Psoas muscle (tissue), 8 donors: ENCODE measurements around the gene VGLL2. TPM values are rescaled to one million over a fixed set of nuclear protein-coding genes. Genes with fewer than 3 reads are reported as not detected.

Experiments used
- ATAC-seq, 4 donors: fragments of 200-7000 bp; cut with Tn5 transposase; one replicate each; pipeline ENCODE4 v1.9.1; 2020; ENCODE audit warnings: moderate library complexity in 3 of 4, mild to moderate bottlenecking in 2 of 4
- DNase-seq, 2 donors: peaks; one replicate each; pipeline ENCODE4 v3.0.0-alpha.2; 2020
- H3K27ac ChIP-seq: fragments of 200-600 bp; one replicate; pipeline ENCODE4 v1.8.0; 2022
- H3K27me3 ChIP-seq, 3 donors: fragments of 200-600 bp in 1 of 3; one replicate each; pipeline versions ENCODE4 v1.6.1 to v1.8.0; 2013 to 2022; ENCODE audit warnings: low read length in 2 of 3, mild to moderate bottlenecking in 2 of 3, moderate library complexity in 1 of 3; ENCODE audit not compliant: insufficient read depth in 3 of 3
- H3K36me3 ChIP-seq, 2 donors: fragments of 200-600 bp in 1 of 2; one replicate each; pipeline versions ENCODE4 v1.6.1 to v1.8.0; 2013 to 2022; ENCODE audit warnings: low read depth in 1 of 2, mild to moderate bottlenecking in 1 of 2, moderate library complexity in 1 of 2; ENCODE audit not compliant: insufficient read depth in 1 of 2
- H3K4me1 ChIP-seq: fragments of 200-600 bp; one replicate; pipeline ENCODE4 v1.8.0; 2022
- H3K4me3 ChIP-seq: fragments of 200-600 bp; one replicate; pipeline ENCODE4 v1.8.0; 2022; ENCODE audit warnings: mild to moderate bottlenecking
- H3K9me3 ChIP-seq: fragments of 200-600 bp; one replicate; pipeline ENCODE4 v1.8.0; 2022
- WGBS, 3 donors: extraction: QIAGEN DNeasy Blood & Tissue Kit; methylation state at CpG; one replicate each; pipeline versions ENCODE4 v1.1.6 to v1.1.7; 2013; 5-methylcytosine and 5-hydroxymethylcytosine counted together
- intact Hi-C, 2 donors: fragments of 100-400 bp; cut with DNase I; formaldehyde crosslinking; loops; one replicate each; pipeline versions ENCODE4 v1.11.0 to v1.14.2; 2022
- polyA plus RNA-seq, 3 donors: library from polyadenylated mRNA; stranded (reverse); fragments of 200-250 nt; gene quantifications; one replicate each; pipeline ENCODE4 v1.2.3, GENCODE V29; 2013
- total RNA-seq, 4 donors: library from RNA; stranded (reverse); fragmentation: NEBNext Ultra II Directional in 2 of 4; extraction: Animal tissue kit (Norgen Biotek cat#: 25700) in 2 of 4; gene quantifications; one replicate each; pipeline versions ENCODE4 v1.2.1 to v1.2.4, GENCODE V29; 2021 to 2023
- TF ChIP-seq, protein P1 (sequence below): fragments of 200-600 bp; IDR thresholded peaks from one replicate; pipeline ENCODE4 v1.8.0; 2022; ENCODE audit warnings: antibody characterized with exemption
- donor health status: healthy with polysubstance abuse.
- donor health status: DM: no; HTN: no; CAD: no; lungs with moderate emphysema.
- donor health status: Bipolar disorder and iron deficiency.
- donor health status: healthy.
- donor health status: DM: yes; HTN: yes; CAD: no.
- donor health status: DM: no; HTN: no; CAD: no.
- donor health status: DM: no; HTN: no; CAD: no.
- donor health status: DM: yes; HTN: yes; CAD: no.

VGLL2 gene
- total and polyA plus RNA-seq, 7 donors = 13.1 to 108 (median 70.9) TPM

DNA sequence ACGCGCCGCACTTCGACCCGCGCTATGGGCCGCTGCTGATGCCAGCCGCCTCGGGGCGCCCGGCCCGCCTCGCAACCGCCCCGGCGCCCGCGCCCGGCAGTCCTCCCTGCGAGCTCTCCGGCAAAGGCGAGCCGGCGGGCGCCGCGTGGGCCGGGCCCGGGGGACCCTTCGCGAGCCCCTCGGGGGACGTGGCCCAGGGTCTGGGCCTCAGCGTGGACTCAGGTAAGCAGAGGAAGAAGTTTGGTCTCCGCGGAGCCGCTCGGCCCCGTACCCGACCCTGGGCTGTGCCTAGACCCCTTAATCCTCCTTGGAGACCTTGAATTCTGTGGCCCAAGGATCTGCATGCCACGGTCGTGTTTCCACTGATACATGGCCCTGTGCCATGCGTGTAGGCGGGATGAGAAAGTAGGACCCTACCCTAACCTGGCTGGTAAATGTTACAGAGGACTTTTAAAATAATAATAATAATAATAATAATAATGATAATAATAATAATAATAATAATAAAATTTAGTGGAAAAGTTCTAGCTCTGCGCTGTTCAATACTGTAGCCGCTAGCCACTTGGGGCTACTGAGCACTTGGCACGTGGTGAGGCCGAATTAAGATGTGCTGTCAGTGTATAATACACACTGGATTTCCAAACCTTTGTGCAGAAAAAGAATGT, 5.6 kb downstream of the VGLL2 start:
- intact Hi-C loops = no loop called here
- no peak for DNase-seq

DNA sequence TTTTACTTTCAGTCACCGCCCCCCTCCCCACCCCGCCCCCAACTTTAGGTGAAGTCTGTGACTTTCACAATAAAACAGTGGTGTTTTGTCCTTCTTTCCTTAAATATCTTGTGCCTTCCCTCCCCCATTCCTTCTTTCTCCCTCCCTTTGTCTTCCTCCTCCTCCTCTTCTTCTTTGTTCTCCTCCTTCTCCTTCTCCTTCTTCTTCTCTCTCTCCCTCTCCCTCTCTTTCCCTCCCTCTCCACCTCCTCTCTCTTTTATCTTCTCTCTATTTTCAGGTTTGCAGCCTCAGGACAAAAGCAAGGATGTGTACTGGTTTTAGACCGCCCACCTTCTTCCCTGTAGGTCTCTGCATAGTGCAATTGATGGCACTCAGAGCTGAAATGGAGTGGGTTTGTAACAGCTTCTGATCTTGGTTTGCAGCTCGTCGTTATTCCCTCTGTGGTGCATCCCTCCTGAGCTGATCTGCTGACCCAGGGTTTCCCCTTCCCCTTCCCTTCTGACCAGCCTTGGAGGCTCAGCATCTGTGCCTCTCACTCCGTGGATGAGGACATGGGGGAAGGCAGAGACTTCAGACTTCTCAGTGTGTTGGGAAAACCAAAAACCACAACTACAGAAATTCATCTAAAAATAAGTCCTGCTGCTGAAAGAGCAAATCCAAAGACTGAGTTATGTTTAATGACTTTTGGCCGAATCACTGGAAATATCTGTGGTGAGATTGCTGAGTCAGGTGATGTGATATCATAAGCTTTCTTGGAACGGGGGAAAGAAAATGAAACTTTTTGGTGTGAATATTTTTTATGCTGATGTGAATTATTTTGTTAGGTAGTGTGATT, 6.9 kb downstream of the VGLL2 start:
- Histone ChIP-seq H3K36me3 (no peaks in the 10 kb centered on the region), H3K27me3 (peaks cover 0 to 3% (median 0%) of the 10 kb centered on the region in 3 donors), H3K4me3 (peak overlapping the region; percentile 90), H3K4me1 (peaks cover 49% of the 10 kb centered on the region), H3K27ac (peak overlapping the region; percentile 95), H3K9me3 (no peaks in the 10 kb centered on the region)
- TF ChIP-seq, protein P1, sequence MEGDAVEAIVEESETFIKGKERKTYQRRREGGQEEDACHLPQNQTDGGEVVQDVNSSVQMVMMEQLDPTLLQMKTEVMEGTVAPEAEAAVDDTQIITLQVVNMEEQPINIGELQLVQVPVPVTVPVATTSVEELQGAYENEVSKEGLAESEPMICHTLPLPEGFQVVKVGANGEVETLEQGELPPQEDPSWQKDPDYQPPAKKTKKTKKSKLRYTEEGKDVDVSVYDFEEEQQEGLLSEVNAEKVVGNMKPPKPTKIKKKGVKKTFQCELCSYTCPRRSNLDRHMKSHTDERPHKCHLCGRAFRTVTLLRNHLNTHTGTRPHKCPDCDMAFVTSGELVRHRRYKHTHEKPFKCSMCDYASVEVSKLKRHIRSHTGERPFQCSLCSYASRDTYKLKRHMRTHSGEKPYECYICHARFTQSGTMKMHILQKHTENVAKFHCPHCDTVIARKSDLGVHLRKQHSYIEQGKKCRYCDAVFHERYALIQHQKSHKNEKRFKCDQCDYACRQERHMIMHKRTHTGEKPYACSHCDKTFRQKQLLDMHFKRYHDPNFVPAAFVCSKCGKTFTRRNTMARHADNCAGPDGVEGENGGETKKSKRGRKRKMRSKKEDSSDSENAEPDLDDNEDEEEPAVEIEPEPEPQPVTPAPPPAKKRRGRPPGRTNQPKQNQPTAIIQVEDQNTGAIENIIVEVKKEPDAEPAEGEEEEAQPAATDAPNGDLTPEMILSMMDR = no peak
- 23% methylated on average over 8 of the region's 8 CpGs for WGBS, 3 donors
- intact Hi-C loops = no loop called here
- ATAC-seq (peak in 2 of 4 donors; percentile 23 to 41), DNase-seq (no peak)

More for the DNA sequence above, 5.6 kb downstream of the VGLL2 start:
- TF ChIP-seq, protein P1 = no peak
- Histone ChIP-seq H3K27me3 (peaks cover 0 to 3% (median 0%) of the 10 kb centered on the region in 3 donors), H3K27ac (peak overlapping the region; percentile 95), H3K36me3 (no peaks in the 10 kb centered on the region), H3K4me1 (peaks cover 42% of the 10 kb centered on the region), H3K4me3 (peak overlapping the region; percentile 90), H3K9me3 (no peaks in the 10 kb centered on the region)
- WGBS, 3 donors = 3 to 9% (median 5%) methylated on average over 29 to 48 of the region's 48 CpGs
- no peak for ATAC-seq

DNA sequence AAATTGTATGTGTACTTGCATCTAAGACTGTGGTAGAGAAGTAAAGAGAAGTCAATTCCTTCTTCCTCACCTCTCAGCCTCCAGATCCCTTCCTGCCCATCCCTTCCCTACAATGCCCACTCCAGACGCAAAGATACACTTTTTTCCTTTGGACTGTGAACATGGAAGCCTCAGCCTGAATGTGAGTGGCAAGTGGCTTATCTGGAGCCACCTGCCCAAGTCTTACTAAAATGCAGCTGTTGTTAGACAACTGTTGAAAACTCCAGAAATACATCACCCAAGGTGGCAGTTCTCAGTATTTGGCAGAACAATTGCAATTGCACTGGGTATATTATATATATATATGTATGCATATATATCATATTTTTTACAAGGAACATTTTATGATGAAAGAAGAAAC, 7.5 kb downstream of the VGLL2 start:
- Histone ChIP-seq H3K27me3 (peaks cover 0 to 3% (median 0%) of the 10 kb centered on the region in 3 donors), H3K9me3 (no peaks in the 10 kb centered on the region), H3K27ac (peak overlapping the region; percentile 95), H3K4me1 (peaks cover 49% of the 10 kb centered on the region), H3K36me3 (no peaks in the 10 kb centered on the region), H3K4me3 (no peak overlapping the region)
- ATAC-seq (no peak), DNase-seq (no peak)
- WGBS, 3 donors = 14 to 33% (median 18%) methylated on average over 1 of the region's 1 CpG
- intact Hi-C loops = no loop called here
- TF ChIP-seq, protein P1 = no peak

DNA sequence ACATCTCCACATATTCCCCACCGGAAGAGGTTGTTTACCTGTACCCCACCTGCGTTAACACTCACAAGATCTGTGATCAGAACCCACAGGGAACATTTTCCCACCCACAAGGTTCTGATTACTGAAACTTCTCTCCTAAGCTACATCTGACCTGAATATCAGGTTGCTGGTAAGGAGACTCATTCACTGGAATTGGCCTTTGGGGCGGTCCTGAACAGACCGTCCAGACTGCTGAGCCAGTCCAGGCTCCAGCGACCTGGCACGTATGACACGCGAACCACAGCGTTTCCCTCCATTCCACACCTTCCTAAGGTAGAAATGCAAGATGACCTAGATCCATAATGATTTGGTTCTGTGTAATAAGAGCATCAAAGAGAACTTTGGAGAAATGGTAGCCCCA, 9.8 kb downstream of the VGLL2 start:
- no peaks in the 10 kb centered on the region for H3K36me3 ChIP-seq
- ATAC-seq = peak; percentile 76 to 82 (median 80)
- TF ChIP-seq, protein P1 = no peak
- 24 to 48% (median 35%) methylated on average over 9 of the region's 9 CpGs for whole genome bisulfite sequencing, 3 donors
- no peaks in the 10 kb centered on the region for H3K9me3 ChIP-seq
- peak overlapping the region; percentile 50 for H3K4me3 ChIP-seq
- no peaks in the 10 kb centered on the region for H3K27me3 ChIP-seq
- peak in 1 of 2 donors; percentile 75 for DNase-seq
- intact Hi-C loops = no loop called here
- peak overlapping the region; percentile 95 for H3K27ac ChIP-seq
- peaks cover 36% of the 10 kb centered on the region for H3K4me1 ChIP-seq
